NCI-H2107 (cell line): ENCODE data around the gene TMEM273.

ENCODE experiments used
- DNase-seq: peaks from one replicate; lab custom pipeline; 2025; lab: John Stamatoyannopoulos, UW

TMEM273 gene

DNA sequence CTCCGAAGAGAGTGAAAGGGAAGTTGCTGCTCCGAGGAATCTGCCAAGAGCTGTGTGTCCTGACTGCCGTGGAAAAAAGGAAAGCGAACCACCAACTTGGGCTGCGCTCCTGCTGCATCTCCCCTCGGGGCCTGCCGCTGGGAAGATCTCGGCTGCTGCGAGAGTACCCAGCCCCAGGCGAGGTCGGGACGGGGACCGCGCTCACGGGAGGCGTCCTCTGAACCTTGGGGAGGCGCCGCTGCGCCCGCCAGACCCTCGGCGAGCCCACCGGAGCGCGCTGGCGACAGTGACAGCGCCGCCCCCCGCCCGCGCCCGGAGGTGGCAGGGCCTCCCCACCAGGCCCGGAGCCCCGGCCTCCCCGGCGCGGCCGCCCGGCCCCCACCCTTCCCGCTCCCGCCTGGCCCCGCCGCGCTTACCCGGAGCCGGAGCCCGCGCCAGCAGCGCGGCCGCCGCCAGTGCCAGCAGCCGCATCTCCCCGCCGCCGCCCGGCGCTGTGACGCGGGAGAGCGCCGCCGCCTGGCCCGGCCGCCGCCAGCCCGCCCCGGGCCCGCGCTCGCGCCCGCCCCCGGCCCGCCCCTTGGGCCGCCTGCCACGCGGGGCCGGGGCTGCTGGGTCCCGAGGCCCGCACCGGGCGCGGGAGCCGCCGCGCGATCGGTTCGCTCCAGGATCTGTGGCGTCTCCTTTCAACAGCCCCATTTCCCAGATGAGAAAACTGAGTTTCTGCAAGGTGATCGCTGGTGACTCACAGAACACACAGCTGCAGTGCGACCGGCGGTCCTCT is 73.0 kb downstream of the TMEM273 start, which contains the start of gene VSTM4:
Gene VSTM4 (minus strand): TSS at position 508 of the 781 bp plus-strand sequence. CDS start 37 bp downstream, at position 471.
- DNase-seq, result no peak

DNA sequence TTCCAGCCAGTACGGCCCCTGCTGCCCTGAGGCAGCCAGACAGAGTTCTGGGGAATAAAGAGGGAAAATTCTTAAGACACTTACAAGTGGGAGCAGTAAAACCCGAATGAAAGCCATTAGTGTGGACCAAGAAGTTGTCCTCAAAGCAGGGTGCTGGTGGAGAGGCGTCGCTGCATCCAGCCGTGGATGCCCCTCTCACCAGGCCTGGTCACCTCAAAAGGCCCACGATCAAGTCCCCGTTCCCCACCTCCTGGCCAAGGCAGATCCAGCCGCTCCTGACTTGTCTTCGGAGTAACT is 73.5 kb downstream of the TMEM273 start:
- DNase-seq, result no peak

DNA sequence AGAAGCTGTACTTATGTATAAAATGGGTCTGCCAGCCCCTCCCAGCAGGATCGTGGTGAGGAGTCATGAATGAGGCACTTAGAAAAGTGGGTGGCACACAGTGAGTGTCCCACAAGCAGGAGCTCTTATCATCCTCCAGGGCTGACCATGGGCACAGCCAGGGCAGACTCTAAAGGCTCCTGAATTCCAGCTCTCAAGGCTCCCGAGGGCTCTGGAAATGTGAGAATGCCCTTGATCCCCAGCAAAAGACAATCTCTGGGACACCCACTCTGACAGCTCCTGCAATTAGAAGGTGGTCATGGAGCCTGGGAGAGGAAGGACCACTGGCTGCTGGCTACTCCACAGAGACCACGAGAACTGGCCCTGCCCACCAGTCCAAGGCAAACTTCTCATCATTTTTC is 74.5 kb downstream of the TMEM273 start:
- DNase-seq, result no peak

DNA sequence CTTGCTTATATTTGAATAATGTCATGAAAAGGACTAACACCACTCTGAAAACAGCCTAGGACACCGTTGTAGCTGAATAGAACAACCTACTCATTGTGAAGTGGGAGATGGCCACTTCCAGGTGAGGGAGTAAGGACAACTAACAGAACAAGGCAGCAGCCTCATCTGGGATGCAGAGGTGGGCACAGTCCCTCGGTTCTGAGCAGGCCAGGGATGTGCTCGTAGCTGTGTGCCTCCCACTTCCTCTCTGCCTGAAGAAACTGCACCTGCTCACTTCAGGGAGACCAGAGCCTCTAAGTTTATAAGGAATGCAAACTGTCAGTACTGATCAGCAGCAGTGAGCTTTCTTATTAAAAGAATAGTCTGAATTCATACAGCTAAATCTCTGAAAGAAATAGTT is 75.3 kb downstream of the TMEM273 start:
- no peak for DNase-seq

DNA sequence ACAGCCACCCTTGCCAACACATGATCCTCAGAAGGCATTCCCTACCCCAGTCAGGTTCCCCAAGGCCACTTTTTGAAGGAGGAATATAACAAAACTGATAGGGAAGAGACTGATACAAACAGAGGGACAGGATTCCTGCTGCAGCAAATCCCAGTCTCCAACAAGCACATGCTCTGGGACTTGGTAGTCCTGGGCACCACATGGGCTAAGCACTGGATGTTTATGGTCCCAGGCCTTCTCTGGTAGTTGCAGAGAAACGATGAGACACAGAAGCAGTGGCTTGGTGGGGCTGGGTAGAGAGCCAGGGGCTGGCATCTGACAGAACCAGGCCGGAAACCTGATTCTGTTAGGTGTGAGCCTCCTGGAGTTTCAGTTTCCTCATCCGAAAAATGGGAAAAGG is 76.1 kb downstream of the TMEM273 start:
- DNase-seq, result no peak

DNA sequence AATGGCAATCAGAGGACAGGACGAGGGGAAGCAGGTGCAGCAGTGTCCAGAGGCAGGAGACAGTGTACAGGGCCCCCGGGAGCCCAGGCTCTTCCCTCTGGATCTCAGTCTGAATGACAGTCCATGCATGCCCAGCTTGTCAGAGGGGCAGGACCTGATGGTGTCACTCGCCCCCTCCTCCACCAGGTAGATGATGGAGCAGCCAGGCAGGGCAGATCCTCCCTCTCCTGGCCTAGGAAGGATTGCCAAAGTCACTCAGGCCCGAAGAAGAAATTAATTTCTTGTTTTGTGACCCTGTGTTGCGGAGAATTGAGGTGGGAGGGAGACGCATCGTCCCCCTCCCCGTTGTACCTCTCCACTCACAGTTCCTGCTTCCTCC is 76.9 kb downstream of the TMEM273 start:
- no peak for DNase-seq

DNA sequence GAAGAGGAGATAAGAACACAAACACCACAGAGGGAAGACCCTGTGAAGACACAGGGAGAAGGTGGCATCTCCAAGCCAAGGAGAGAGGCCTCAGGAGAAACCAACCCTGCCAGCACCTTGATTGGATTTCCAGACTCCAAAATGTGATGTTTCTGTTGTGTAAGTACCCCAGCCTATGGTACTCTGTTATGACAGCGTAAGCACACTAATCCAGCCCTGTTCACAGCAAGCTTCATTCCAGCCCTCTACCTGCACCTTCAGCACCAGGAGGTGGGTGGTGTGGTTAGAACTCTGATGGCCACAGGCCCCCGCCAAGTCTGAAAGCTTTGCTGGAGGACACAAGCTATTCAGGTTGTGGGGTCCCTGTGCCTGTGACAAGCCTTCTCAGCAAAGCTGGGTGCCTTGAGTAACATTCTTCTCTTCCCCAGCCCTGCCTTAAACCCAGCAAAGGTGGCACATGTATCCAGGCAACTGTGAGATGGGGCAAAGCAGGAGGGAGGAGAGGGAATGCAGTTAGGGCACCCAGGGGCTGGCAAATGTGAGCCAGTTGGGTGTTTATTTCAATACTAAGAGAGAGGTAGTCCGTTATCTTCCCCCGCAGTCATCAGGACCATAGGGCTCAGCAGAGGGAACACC is 77.4 kb downstream of the TMEM273 start:
- DNase-seq, result no peak

DNA sequence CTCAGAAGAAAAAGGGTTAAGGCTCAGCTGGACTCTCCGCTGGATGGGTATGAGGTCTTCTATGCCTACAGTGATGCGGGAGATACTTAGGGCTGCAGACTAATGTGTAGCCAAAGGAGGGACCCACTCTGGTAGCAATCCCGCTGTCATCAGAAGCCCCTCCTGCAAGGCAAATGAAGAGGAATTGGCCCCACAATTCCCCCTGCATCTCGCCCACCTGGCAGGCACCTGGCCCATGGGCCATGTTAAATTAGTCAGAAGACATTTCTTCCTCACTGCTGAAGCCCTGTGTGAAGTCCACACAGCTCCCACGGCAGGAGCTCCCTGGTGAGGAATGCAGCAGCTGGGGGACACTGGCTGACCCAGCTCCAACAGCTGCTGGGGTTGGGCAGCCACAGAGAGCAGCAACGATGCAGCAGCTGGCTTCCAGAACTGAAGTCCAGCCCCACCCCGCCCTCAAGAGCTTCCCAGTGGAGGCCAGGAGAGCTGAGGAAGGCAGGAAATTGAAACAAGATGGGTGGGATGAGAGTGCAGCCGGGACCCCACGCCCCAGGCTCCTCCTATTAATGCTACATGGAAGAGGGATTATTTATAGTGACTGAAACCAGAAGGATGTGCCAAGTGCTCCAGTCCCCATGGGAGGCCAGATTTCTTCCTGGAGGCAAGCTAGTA is 78.4 kb downstream of the TMEM273 start:
- no peak for DNase-seq

DNA sequence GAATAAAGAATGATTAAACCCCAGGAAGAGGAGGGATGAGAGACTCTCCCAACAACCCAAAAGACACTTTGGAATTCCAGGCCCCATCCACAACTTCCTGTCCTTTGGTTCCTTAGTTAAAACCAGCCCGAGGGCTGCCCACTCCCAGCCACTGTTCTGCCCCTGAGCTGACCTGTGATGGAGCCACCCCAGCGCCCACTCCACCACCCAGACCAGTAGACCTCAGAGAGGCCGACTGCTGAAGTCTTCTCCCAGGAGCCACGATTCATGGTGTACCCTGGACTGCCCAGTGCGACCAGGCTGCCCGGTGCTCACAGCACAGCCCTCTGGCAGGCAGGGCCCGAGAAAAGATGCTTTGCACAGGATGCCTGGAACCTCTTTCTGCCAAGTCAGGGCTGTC is 79.5 kb downstream of the TMEM273 start:
- DNase-seq, result no peak

DNA sequence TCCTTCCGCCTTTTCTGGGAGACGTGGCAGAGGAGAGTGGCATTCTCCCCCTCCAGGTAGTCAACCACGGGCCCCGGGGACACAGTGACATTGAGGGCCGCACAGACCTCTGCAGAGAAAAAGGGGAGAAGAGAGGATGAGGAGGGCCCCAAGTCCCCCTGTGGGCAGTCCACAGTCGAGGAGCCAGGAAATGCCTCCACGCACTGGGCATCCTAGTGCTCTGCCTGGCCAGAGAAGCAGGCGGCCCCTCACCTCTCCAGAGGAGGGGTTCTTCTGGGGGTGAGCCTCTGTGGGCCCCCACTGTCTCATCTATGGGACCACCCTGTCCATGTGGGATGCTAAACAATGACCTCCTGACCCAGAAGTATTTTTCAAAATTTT is 80.3 kb downstream of the TMEM273 start:
- DNase-seq, result no peak

DNA sequence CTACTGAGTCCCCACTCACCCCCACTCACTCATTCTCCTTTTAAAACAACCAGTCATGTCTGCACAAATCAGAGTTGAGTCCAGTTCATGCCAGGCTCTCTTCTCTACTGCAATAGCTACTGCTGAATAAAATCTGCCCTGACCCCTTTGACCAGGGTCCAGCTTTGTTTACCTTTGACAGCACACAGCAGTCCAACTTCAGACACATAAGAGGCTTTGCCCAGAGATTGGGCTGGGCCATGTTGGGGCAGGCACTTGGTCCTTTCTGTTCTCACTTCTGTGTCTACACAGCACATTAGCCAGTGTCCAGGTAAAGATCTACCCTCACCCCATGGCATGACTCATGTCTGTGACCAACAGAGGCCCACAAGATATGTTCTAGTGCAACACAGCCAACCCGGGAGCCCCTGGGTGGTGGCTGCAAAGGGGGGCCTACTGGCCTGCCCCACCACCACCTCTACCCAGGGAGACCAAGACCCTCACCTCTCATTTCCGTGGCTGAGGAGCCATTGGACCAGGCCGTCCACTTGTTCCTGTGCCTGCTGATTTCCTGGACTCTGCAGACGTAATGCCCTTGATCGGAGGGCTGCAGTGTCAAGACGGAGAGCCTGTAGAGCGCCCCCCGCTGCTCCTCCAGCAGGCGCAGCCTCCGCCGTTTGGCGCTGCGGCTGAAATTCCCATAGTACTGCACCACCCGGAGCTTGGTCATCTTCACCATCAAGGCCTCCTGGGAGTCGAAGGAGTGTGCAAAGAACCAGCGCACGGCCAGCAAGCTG is 80.9 kb downstream of the TMEM273 start:
- DNase-seq, result no peak

DNA sequence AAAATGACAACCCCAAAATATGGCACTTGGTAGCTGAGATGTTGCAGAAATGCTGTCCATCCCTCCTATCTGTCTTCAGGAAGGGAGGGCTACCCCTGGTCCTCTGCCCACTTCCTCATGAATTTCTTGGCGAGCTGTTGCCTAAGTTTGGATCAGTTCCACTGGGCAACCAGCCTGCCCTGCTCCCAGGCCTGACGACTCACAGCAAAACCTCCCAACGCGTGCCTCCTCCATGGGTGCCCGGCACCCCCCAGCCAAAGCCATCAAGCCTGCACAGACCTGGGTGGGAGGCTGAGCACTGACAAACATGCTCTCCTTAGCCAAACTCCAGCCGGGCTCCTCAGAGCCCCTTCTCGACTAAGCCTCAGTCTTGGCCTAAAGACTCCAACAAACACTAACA is 81.7 kb downstream of the TMEM273 start:
- DNase-seq, result no peak

DNA sequence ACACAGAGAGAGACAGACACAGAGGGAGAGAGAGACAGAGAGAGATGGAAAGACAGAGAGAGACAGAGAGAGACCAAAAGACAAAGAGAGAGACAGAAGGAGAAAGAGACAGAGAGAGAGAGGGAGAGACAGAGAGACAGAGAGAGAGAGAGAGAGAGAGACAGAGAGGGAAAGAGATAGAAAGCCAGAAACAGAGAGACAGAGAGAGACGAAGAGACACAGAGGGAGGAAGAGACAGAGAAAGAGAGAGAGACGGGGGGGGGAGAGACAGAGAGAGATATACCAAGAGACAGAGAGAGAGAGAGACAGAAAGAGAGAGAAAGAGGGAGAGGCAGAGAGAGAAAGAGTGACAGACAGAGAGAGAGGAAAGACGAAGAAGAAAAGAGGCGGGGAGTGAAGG is 83.1 kb downstream of the TMEM273 start:
- DNase-seq, result no peak
